Fibroblast of lung (primary cell): ENCODE data around the gene GLMP.

Experiments
- CTCF ChIP-seq, 2 donors: IDR thresholded peaks in 1 of 2; conservative IDR thresholded peaks in 1 of 2; 1 replicate in 1 of 2; 2 replicates in 1 of 2; pipeline ENCODE4 v1.5.1; 2011 to 2012; ENCODE audit warnings: low read length in 2 of 2, control low read depth in 1 of 2, inconsistent platforms in 1 of 2, low read depth in 1 of 2, mild to moderate bottlenecking in 1 of 2
- EZH2 ChIP-seq: IDR thresholded peaks from 2 replicates; pipeline ENCODE4 v1.5.1; 2012; ENCODE audit warnings: low read length, control low read depth, mild to moderate bottlenecking; ENCODE audit errors: missing control alignments

- TF ChIP-seq CTCF (conservative IDR thresholded peaks at IDR 0.05 in 1 of 2, IDR thresholded peaks at IDR 0.05 in 1 of 2; ENCODE audit: low read depth in 1 of 2, low read length in 2 of 2): no peak
- TF ChIP-seq EZH2: no peak
Measured at GRCh38 chr1:156270314-156270713, 25.2 kb downstream of the GLMP start.
